HUES64 (cell line): ENCODE data around the gene DCDC2C.

Experiments
- H3K27ac ChIP-seq: 2 replicates; pipeline ENCODE4 v1.7.0; 2013; ENCODE audit warnings: low read depth, low read length, inconsistent platforms
- H3K27me3 ChIP-seq: 2 replicates; pipeline ENCODE4 v1.6.1; 2013; ENCODE audit warnings: mild to moderate bottlenecking, low read length; ENCODE audit not compliant: insufficient read depth
- H3K36me3 ChIP-seq: 2 replicates; pipeline ENCODE4 v1.6.1; 2013; ENCODE audit warnings: mild to moderate bottlenecking, low read length; ENCODE audit not compliant: insufficient read depth
- H3K4me1 ChIP-seq: 2 replicates; pipeline ENCODE4 v1.6.1; 2013; ENCODE audit warnings: mild to moderate bottlenecking, low read length, moderate library complexity; ENCODE audit not compliant: insufficient read depth
- H3K4me3 ChIP-seq: 2 replicates; pipeline ENCODE4 v1.5.1; 2013; ENCODE audit warnings: mild to moderate bottlenecking, low read length, moderate library complexity
- H3K9ac ChIP-seq: 2 replicates; pipeline ENCODE4 v1.6.1; 2013; ENCODE audit warnings: mild to moderate bottlenecking, low read depth, low read length
- H3K9me3 ChIP-seq: 2 replicates; pipeline ENCODE4 v1.6.1; 2013; ENCODE audit warnings: low read depth, low read length; ENCODE audit not compliant: insufficient read depth
- WGBS: fragments of 150-250, 120-280 bp; methylation state at CpG from one replicate; pipeline ENCODE4 v1.1.7; 2013; ENCODE audit warnings: missing lambda C conversion rate; 5-methylcytosine and 5-hydroxymethylcytosine counted together

DCDC2C gene

GRCh38 chr2:3762771-3763447 is 59.5 kb downstream of the DCDC2C start:
- Histone ChIP-seq H3K9me3 (no peaks in the 10 kb centered on the region), H3K36me3 (no peaks in the 10 kb centered on the region), H3K27me3 (no peaks in the 10 kb centered on the region), H3K4me1 (no peaks in the 10 kb centered on the region), H3K9ac (no peak overlapping the region), H3K27ac (no peak overlapping the region), H3K4me3 (no peak overlapping the region)
- 88% methylated on average over 14 of the region's 14 CpGs for WGBS

- Histone ChIP-seq H3K27ac (no peak overlapping the region), H3K36me3 (no peaks in the 10 kb centered on the region), H3K9me3 (no peaks in the 10 kb centered on the region), H3K4me1 (no peaks in the 10 kb centered on the region), H3K4me3 (no peak overlapping the region), H3K9ac (no peak overlapping the region), H3K27me3 (no peaks in the 10 kb centered on the region)
- WGBS = 89% methylated on average over 14 of the region's 14 CpGs
Observed at GRCh38 chr2:3766824-3767223, 63.4 kb downstream of the DCDC2C start.

- H3K27ac ChIP-seq = no peak overlapping the region
- H3K27me3 ChIP-seq = no peaks in the 10 kb centered on the region
- no peaks in the 10 kb centered on the region for H3K9me3 ChIP-seq
- no peak overlapping the region for H3K9ac ChIP-seq
- no peaks in the 10 kb centered on the region for H3K36me3 ChIP-seq
- H3K4me3 ChIP-seq = no peak overlapping the region
- 88% methylated on average over 21 of the region's 21 CpGs for WGBS
- no peaks in the 10 kb centered on the region for H3K4me1 ChIP-seq
Observed at GRCh38 chr2:3768960-3769765, 65.8 kb downstream of the DCDC2C start.

- no peaks in the 10 kb centered on the region for H3K36me3 ChIP-seq
- WGBS = 95% methylated on average over 3 of the region's 3 CpGs
- H3K4me1 ChIP-seq = no peaks in the 10 kb centered on the region
- no peak overlapping the region for H3K9ac ChIP-seq
- no peaks in the 10 kb centered on the region for H3K27me3 ChIP-seq
- H3K27ac ChIP-seq = no peak overlapping the region
- H3K9me3 ChIP-seq = no peaks in the 10 kb centered on the region
- H3K4me3 ChIP-seq = no peak overlapping the region
Observed at GRCh38 chr2:3769766-3770165, 66.4 kb downstream of the DCDC2C start.

GRCh38 chr2:3770724-3771415 is 67.5 kb downstream of the DCDC2C start:
- no peaks in the 10 kb centered on the region for H3K9me3 ChIP-seq
- H3K4me1 ChIP-seq = no peaks in the 10 kb centered on the region
- WGBS = 86% methylated on average over 19 of the region's 19 CpGs
- H3K27ac ChIP-seq = no peak overlapping the region
- H3K9ac ChIP-seq = no peak overlapping the region
- no peaks in the 10 kb centered on the region for H3K36me3 ChIP-seq
- H3K4me3 ChIP-seq = no peak overlapping the region
- no peaks in the 10 kb centered on the region for H3K27me3 ChIP-seq

- Histone ChIP-seq H3K27ac (no peak overlapping the region), H3K4me3 (no peak overlapping the region), H3K9me3 (no peaks in the 10 kb centered on the region), H3K4me1 (no peaks in the 10 kb centered on the region), H3K36me3 (no peaks in the 10 kb centered on the region), H3K9ac (no peak overlapping the region), H3K27me3 (no peaks in the 10 kb centered on the region)
- 83% methylated on average over 13 of the region's 13 CpGs for WGBS
Observed at GRCh38 chr2:3771576-3771975, 68.2 kb downstream of the DCDC2C start.

GRCh38 chr2:3774336-3774735 is 71.0 kb downstream of the DCDC2C start:
- no peak overlapping the region for H3K27ac ChIP-seq
- no peak overlapping the region for H3K9ac ChIP-seq
- no peaks in the 10 kb centered on the region for H3K36me3 ChIP-seq
- no peaks in the 10 kb centered on the region for H3K9me3 ChIP-seq
- no peak overlapping the region for H3K4me3 ChIP-seq
- no peaks in the 10 kb centered on the region for H3K4me1 ChIP-seq
- no peaks in the 10 kb centered on the region for H3K27me3 ChIP-seq
- WGBS = 90% methylated on average over 12 of the region's 12 CpGs

GRCh38 chr2:3776311-3776710 is 72.9 kb downstream of the DCDC2C start:
- whole genome bisulfite sequencing = 95% methylated on average over 10 of the region's 10 CpGs
- Histone ChIP-seq H3K27me3 (no peaks in the 10 kb centered on the region), H3K9ac (no peak overlapping the region), H3K27ac (no peak overlapping the region), H3K36me3 (no peaks in the 10 kb centered on the region), H3K4me1 (no peaks in the 10 kb centered on the region), H3K4me3 (no peak overlapping the region), H3K9me3 (no peaks in the 10 kb centered on the region)

- Histone ChIP-seq H3K36me3 (no peaks in the 10 kb centered on the region), H3K9ac (no peak overlapping the region), H3K4me3 (no peak overlapping the region), H3K9me3 (no peaks in the 10 kb centered on the region), H3K27ac (no peak overlapping the region), H3K27me3 (no peaks in the 10 kb centered on the region), H3K4me1 (no peaks in the 10 kb centered on the region)
- WGBS = 92% methylated on average over 9 of the region's 11 CpGs
Observed at GRCh38 chr2:3777966-3778365, 74.6 kb downstream of the DCDC2C start.

GRCh38 chr2:3778851-3779495 is 75.6 kb downstream of the DCDC2C start:
- no peaks in the 10 kb centered on the region for H3K36me3 ChIP-seq
- no peaks in the 10 kb centered on the region for H3K4me1 ChIP-seq
- WGBS = 88% methylated on average over 24 of the region's 24 CpGs
- no peak overlapping the region for H3K4me3 ChIP-seq
- no peaks in the 10 kb centered on the region for H3K9me3 ChIP-seq
- no peak overlapping the region for H3K9ac ChIP-seq
- no peaks in the 10 kb centered on the region for H3K27me3 ChIP-seq
- no peak overlapping the region for H3K27ac ChIP-seq

- H3K36me3 ChIP-seq = no peaks in the 10 kb centered on the region
- H3K27ac ChIP-seq = no peak overlapping the region
- no peak overlapping the region for H3K4me3 ChIP-seq
- 91% methylated on average over 10 of the region's 10 CpGs for WGBS
- H3K9me3 ChIP-seq = no peaks in the 10 kb centered on the region
- H3K9ac ChIP-seq = no peak overlapping the region
- H3K27me3 ChIP-seq = no peaks in the 10 kb centered on the region
- H3K4me1 ChIP-seq = no peaks in the 10 kb centered on the region
Observed at GRCh38 chr2:3779496-3780049, 76.2 kb downstream of the DCDC2C start.
